ENCODE measurements around the gene NFATC1.
A peak's percentile ranks its signal among the peaks of the same experiment; 100 is the strongest.

The NFATC1 gene

DNA sequence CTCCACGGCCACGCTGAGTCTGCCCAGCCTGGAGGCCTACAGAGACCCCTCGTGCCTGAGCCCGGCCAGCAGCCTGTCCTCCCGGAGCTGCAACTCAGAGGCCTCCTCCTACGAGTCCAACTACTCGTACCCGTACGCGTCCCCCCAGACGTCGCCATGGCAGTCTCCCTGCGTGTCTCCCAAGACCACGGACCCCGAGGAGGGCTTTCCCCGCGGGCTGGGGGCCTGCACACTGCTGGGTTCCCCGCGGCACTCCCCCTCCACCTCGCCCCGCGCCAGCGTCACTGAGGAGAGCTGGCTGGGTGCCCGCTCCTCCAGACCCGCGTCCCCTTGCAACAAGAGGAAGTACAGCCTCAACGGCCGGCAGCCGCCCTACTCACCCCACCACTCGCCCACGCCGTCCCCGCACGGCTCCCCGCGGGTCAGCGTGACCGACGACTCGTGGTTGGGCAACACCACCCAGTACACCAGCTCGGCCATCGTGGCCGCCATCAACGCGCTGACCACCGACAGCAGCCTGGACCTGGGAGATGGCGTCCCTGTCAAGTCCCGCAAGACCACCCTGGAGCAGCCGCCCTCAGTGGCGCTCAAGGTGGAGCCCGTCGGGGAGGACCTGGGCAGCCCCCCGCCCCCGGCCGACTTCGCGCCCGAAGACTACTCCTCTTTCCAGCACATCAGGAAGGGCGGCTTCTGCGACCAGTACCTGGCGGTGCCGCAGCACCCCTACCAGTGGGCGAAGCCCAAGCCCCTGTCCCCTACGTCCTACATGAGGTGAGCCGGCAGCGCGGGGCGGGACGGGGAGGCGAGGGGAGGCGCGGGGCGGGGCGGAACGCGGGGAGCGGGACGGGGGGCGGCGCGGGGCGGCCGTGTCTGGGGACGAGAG lies 15.2 kb downstream of the NFATC1 start:
- peaks cover 27% of the 10 kb centered on the region for H3K36me3 Mint-ChIP-seq
- H3K4me1 Mint-ChIP-seq: peaks cover 10% of the 10 kb centered on the region
- no peak overlapping the region for H3K27ac Mint-ChIP-seq
- no peaks in the 10 kb centered on the region for H3K9me3 Mint-ChIP-seq
- CTCF ChIA-PET: no interaction called here
- DNase-seq: no peak
- no peaks in the 10 kb centered on the region for H3K27me3 Mint-ChIP-seq
- no peak overlapping the region for H3K4me3 Mint-ChIP-seq

DNA sequence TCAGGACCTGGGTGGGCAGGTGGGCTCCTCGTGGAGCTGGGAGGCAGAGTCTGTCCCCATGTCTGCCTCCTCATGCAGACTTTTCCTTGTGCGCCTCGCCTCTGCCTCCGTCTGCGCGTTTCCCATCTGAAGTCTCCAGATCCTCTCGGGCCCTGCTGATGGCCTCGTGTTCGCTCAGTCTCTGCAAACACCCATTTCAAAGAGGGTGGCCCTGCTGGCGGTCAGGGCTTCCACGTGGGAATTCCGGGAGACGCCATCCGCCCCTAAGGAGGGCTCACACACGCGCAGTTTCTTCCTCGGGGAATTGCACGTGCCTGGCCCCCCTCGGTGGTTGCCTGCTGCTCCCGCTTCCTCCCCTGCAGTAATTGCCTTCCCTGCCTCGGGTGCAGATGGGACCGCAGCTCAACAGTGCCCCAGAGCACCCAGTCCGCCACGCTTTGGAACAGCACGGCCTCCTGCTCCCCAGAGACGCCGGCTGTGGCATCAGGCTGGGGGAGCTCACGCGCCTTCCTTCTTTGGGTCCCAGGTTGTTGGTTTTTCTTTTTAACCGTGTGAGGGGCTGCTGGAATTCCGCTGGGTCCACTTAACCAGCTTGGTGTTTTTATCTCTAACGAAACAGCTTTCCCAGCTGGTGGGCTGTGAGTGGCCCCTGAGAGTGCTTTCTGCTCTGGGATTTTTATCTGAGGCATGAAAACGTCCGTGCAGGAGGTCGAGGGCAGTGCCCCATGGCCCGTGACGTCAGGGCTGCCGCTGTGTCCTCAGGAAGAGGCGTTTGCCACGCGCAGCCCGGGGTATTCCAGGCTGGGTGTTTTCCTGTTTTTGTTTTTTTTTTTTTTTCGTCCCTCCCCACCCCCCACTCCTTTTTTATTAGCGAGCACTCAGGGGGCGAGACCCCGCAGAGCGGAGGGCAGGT lies 16.1 kb downstream of the NFATC1 start:
- H3K27me3 Mint-ChIP-seq: no peaks in the 10 kb centered on the region
- no peak for DNase-seq
- no peak overlapping the region for H3K4me3 Mint-ChIP-seq
- no peak overlapping the region for H3K27ac Mint-ChIP-seq
- H3K9me3 Mint-ChIP-seq: no peaks in the 10 kb centered on the region
- CTCF ChIA-PET: no interaction called here
- H3K4me1 Mint-ChIP-seq: peaks cover 4% of the 10 kb centered on the region
- H3K36me3 Mint-ChIP-seq: peaks cover 18% of the 10 kb centered on the region

DNA sequence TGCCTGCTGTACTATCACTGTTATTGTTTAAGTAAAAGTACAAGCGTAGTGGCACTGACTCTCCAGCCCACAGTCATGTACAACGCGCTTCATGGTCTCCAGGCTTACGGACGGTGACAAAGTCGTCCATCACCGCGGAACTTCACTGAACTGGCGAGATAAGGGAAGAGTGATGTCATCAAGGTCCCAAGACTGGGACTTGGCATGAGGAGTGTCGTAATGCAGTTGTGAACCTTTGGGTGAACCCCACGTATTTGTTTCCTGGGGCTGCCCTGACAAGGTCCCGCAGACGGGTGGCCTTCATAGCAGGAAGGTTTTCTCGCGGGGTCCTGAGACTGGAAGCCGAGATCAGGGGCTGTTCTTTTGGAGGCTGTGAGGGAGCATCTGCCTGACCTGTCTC lies 17.3 kb downstream of the NFATC1 start:
- DNase-seq: no peak
- no peaks in the 10 kb centered on the region for H3K27me3 Mint-ChIP-seq
- CTCF ChIA-PET: no interaction called here
- no peaks in the 10 kb centered on the region for H3K4me1 Mint-ChIP-seq
- no peak overlapping the region for H3K4me3 Mint-ChIP-seq
- H3K36me3 Mint-ChIP-seq: peaks cover 14% of the 10 kb centered on the region
- H3K27ac Mint-ChIP-seq: no peak overlapping the region
- no peaks in the 10 kb centered on the region for H3K9me3 Mint-ChIP-seq

DNA sequence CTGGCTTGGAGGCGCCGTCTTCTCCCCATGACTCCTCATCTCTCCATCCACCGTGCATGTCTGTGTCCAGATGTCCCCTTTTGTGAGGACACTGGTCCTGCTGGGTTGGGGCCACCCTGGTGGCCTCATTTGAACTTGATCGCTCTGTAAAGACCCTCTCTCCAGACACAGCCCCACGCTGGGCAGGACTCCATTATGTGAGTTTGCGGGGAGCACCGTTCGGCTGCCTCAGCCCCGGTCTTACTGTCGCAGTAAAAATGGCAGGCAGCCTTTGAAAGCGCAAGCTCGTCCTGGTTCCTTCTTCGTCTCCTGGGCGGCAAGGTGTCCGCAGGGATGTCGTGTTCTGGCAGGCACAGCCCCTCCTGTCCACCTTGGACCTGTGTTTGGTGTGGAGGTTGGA lies 17.7 kb downstream of the NFATC1 start:
- H3K27ac Mint-ChIP-seq: no peak overlapping the region

DNA sequence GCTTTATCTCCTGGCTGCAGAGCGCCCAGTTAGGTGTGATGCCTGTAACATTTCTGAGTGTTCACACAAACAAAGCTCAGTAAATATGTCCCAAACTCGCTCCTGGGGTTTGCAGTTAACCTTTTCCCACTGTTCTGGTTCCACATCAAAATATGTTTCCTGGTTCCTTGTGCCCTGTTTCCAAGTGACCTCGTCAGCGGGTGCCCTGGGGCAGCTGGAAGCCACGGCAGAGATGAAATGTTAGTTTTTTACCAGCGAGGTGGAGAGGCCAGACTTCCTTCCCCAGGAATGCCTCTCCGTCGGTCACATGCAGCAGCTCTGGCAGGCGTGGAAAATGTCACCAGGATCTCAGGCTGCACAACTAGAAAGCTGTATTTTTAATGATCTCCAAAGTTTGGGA lies 18.2 kb downstream of the NFATC1 start:
- no peaks in the 10 kb centered on the region for H3K27me3 Mint-ChIP-seq
- DNase-seq: no peak
- no peak overlapping the region for H3K4me3 Mint-ChIP-seq
- peaks cover 14% of the 10 kb centered on the region for H3K36me3 Mint-ChIP-seq
- CTCF ChIA-PET: no interaction called here
- H3K4me1 Mint-ChIP-seq: no peaks in the 10 kb centered on the region
- no peaks in the 10 kb centered on the region for H3K9me3 Mint-ChIP-seq
- no peak overlapping the region for H3K27ac Mint-ChIP-seq

More for the DNA sequence above, 17.7 kb downstream of the NFATC1 start:
- H3K4me1 Mint-ChIP-seq: no peaks in the 10 kb centered on the region
- no peaks in the 10 kb centered on the region for H3K27me3 Mint-ChIP-seq
- H3K4me3 Mint-ChIP-seq: no peak overlapping the region
- no peaks in the 10 kb centered on the region for H3K9me3 Mint-ChIP-seq
- CTCF ChIA-PET: no interaction called here
- peaks cover 14% of the 10 kb centered on the region for H3K36me3 Mint-ChIP-seq
- DNase-seq: no peak

DNA sequence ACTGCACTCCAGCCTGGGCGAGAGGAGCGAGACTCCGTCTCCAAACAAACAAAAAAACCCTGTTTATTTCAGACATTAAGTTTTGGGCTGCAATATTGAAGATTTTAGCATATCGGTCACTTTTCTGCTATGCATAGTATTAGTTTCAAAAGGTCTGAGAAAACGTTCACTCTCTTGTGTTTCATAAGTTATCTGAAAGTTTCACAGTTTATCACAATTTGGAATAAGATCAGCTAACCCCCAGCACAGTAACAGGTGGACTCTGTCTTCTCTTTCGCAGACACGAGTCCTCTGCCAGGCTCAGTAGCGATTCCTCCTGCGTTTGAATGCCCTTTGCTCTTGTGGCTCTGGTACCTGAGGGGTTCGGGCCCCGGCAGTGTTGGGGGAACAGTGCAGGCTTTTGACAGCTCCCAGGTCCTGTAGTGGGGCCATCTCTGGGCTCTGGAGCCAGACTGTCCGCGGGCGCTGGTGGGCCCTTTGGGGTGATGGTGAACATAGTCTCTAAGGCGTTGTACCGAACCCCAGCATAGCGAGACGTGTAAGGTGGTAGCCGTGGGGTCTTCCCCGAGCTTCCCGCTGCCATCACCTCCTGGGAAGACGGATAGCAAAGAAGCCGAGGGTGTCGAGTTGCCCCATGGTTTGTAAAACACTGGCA lies 20.4 kb downstream of the NFATC1 start:
- no peak for DNase-seq
- no peak overlapping the region for H3K4me3 Mint-ChIP-seq
- H3K4me1 Mint-ChIP-seq: no peaks in the 10 kb centered on the region
- H3K36me3 Mint-ChIP-seq: peaks cover 23% of the 10 kb centered on the region
- CTCF ChIA-PET: no interaction called here
- no peaks in the 10 kb centered on the region for H3K27me3 Mint-ChIP-seq
- H3K9me3 Mint-ChIP-seq: no peaks in the 10 kb centered on the region
- H3K27ac Mint-ChIP-seq: no peak overlapping the region

DNA sequence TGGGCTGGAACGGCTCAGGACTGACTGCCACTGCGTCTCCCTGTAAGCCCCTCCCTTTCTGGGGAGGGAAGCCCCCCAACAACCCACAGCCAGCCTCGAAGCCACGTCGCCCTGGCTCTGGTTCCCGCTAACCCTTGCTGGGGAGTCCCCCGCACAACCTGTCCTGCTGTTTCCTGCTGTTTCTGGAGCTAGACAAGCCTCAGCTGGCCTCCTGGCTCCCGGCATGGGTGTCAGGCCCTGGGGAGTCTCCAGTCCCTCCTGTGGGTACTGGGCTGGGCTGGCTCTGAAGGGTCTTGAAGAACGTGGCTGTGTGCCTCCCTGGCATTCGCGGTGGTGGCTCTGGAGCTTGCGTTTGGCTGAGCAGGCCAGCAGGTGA lies 20.9 kb downstream of the NFATC1 start:
- CTCF ChIA-PET: no interaction called here
- Mint-ChIP-seq H3K36me3 (peaks cover 21% of the 10 kb centered on the region), H3K9me3 (no peaks in the 10 kb centered on the region), H3K27ac (no peak overlapping the region), H3K4me1 (no peaks in the 10 kb centered on the region), H3K4me3 (no peak overlapping the region), H3K27me3 (no peaks in the 10 kb centered on the region)
- no peak for DNase-seq

DNA sequence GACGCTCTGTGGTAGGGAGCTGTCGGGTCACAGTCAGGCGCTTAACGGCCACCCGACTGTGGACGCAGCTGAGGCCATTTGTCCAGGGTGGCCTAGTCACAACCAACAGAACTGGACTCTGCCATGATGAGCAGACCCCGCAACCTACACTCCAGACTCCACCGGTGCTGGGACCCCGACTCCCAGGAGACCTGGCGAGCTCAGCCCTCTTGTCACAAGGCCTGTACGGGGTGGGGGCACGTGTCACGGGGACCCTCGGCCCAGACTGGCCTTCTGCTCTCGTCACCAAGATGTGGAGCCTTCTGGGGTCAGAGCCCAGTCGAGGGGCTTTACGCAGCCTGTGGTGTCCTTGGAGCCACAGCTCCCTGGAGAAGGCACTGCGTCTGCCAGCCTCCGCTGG lies 22.5 kb downstream of the NFATC1 start:
- no peak for DNase-seq
- no peaks in the 10 kb centered on the region for H3K9me3 Mint-ChIP-seq
- no peaks in the 10 kb centered on the region for H3K4me1 Mint-ChIP-seq
- H3K4me3 Mint-ChIP-seq: no peak overlapping the region
- CTCF ChIA-PET: no interaction called here
- H3K27me3 Mint-ChIP-seq: no peaks in the 10 kb centered on the region
- H3K27ac Mint-ChIP-seq: no peak overlapping the region
- H3K36me3 Mint-ChIP-seq: peaks cover 18% of the 10 kb centered on the region

DNA sequence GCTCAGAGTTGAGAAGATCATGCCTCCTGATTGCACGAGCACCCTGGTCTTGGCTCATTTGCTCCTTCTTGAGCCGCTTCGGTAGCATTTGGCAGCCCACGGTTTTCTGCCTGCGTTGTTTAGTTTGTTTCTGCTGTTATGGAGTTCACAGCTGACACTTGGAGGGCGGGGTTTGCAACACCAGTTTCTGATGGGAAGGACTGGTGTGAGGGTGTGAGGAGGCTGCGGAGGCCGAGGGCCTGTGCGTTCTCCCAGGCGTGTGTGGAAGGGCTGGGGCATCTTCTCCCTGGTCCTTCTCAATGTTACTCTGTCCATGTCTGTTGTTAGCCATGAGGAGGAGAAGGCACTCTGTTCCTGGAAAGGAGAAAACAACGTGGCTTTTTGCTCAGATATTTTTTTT lies 22.9 kb downstream of the NFATC1 start:
- Mint-ChIP-seq H3K4me3 (no peak overlapping the region), H3K27me3 (no peaks in the 10 kb centered on the region), H3K4me1 (no peaks in the 10 kb centered on the region), H3K36me3 (peaks cover 15% of the 10 kb centered on the region), H3K9me3 (no peaks in the 10 kb centered on the region), H3K27ac (no peak overlapping the region)
- DNase-seq: no peak
- CTCF ChIA-PET: no interaction called here

DNA sequence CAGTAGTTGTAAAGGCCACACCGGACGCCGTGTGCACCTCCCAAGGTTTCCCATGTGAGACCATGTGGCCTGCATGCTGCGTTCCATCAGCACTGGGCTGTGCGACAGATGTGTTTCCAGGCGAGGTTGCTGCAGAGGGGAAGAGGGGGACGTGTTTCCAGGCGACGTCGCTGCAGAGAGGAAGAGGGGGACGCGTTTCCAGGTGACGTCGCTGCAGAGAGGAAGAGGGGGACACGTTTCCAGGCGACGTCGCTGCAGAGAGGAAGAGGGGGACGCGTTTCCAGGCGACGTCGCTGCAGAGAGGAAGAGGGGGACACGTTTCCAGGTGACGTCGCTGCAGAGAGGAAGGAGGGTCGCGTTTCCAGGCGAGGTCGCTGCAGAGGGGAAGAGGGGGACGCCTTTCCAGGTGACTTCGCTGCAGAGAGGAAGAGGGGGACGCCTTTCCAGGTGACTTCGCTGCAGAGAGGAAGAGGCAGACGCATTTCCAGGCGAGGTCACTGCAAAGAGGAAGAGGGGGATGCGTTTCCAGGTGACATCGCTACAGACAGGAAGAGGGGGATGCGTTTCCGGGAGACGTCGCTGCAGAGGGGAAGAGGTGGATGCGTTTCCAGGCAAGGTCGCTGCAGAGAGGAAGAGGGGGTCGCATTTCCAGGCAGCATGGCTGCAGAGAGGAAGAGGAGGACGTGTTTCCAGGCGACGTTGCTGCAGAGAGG lies 24.5 kb downstream of the NFATC1 start:
- Mint-ChIP-seq H3K4me3 (no peak overlapping the region), H3K4me1 (peaks cover 8% of the 10 kb centered on the region), H3K36me3 (peaks cover 23% of the 10 kb centered on the region), H3K27ac (peak overlapping the region; percentile 54), H3K9me3 (no peaks in the 10 kb centered on the region), H3K27me3 (no peaks in the 10 kb centered on the region)
- CTCF ChIA-PET: no interaction called here
- no peak for DNase-seq

DNA sequence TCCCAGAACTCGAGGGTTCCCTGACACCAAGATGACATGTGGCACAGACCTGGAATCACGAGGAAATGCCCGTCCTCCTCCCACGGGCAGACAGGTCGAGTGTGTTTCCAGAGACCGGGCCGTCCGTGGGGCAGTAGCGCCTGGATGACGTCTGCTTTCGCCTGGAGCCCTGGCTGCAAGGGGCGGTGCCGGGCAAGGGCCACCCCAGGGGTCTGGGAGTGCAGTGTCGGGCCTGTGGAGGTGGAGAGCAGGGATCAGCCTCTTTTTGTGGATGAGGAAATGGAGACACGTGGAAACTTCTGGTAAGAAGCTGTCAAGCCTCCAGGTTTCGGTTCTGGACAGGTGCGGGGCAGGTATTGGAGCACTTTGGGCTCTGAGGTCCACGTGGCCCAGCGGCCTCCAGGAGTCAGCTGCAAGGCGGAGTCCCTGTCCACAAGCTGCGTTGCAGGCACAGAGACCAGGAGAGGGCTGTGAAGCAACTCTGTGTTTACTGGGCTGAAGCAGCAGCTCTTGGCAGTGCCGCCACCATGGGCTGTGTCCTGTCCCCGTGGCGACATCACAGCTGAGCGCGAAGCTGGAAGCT lies 25.6 kb downstream of the NFATC1 start:
- DNase-seq: no peak
- H3K27ac Mint-ChIP-seq: no peak overlapping the region
- H3K9me3 Mint-ChIP-seq: no peaks in the 10 kb centered on the region
- no peaks in the 10 kb centered on the region for H3K27me3 Mint-ChIP-seq
- peaks cover 8% of the 10 kb centered on the region for H3K4me1 Mint-ChIP-seq
- no peak overlapping the region for H3K4me3 Mint-ChIP-seq
- H3K36me3 Mint-ChIP-seq: peaks cover 28% of the 10 kb centered on the region
- CTCF ChIA-PET: interaction anchor here (0.6 kb wide), 1 partner anchor 23 kb away, joined by 3 read pairs; no protein-coding TSS in a partner anchor

DNA sequence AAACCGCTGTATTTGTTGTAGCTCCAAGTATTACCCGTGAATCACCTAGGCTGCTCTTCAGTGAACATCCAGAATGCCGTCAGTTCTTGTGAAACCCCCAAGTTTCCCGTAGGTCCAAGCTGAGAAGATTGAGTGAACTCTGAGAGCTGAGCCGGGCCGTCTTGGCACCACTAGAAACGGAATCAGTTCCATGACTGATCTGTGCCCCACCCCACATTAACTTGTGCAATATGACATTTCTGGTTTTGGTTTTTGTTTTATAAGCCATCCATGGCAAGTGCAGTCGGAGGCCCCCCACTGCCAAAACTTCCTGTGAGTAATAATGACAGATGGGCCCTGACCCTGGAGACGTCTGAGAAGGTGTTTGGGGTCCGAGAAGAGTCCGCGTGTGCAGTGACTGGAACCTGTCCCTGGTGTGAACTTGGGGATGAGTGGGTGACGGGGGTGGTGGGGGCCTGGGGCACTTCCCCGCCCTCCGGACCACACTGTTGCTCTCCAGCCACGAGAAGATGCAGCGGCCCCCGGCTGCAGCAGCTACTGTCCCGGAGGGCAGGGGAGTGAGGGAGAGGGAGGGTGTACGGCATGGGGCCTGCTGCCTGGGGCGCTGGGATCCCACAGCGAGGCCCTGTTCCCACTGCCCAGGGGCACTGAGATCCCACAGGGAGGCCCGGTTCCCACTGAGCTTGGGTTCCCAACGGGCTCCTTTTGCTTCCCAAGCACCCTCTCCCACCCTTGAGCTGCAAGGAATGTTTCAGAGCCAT lies 26.5 kb downstream of the NFATC1 start:
- no peaks in the 10 kb centered on the region for H3K9me3 Mint-ChIP-seq
- H3K36me3 Mint-ChIP-seq: peaks cover 28% of the 10 kb centered on the region
- H3K4me1 Mint-ChIP-seq: peaks cover 8% of the 10 kb centered on the region
- no peak overlapping the region for H3K4me3 Mint-ChIP-seq
- DNase-seq: no peak
- CTCF ChIA-PET: no interaction called here
- H3K27me3 Mint-ChIP-seq: no peaks in the 10 kb centered on the region
- H3K27ac Mint-ChIP-seq: no peak overlapping the region

DNA sequence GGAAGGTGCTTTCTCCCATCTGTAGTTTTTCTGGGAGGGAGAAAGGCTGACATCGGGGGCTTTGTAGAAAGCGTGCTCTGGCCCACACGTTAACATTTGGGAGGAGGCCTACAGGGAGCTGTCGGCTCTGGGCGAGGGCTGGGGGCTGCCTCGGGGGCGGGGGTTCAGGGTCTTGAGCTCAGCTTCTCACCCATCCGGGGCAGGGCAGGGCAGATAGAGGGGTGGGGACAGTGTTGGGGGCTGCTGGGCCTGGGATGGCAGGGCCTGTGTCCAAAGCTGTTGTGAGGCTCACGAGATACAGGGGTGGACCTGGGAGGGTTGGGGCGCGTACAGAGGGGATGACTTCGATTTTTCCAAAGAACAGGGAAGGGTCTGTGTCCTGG lies 27.0 kb downstream of the NFATC1 start:
- Mint-ChIP-seq H3K27me3 (no peaks in the 10 kb centered on the region), H3K4me3 (no peak overlapping the region), H3K9me3 (no peaks in the 10 kb centered on the region), H3K36me3 (peaks cover 28% of the 10 kb centered on the region), H3K27ac (no peak overlapping the region), H3K4me1 (peaks cover 8% of the 10 kb centered on the region)
- no peak for DNase-seq
- CTCF ChIA-PET: no interaction called here
